ENCODE results near the gene HIF1AN.
"Not testable (repeated sequence)": the region's sequence is repeated elsewhere in the genome, so short reads cannot be mapped to it uniquely, and the experiment has no call there.

HIF1AN gene

DNA sequence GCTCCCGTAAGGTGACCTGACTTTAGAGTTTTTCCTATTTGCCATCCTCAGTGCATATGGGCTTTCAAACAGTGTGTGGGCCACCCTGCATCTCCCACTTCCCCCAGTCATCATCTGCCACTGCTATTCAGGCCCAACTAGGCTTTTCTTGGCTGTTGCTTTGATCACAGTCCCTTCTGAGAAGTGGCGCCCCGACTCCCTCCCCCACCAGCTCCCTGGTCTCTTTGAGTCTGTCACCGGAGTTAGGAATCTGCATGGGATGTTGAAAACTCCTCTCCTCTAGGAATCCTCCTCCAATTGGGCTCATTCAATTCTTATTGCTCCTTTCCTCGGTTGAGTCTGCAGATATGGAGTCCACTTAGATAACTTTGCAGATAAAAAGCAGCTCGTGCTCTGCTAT is 32.1 kb downstream of the HIF1AN start:
- DNase-seq, result no peak

DNA sequence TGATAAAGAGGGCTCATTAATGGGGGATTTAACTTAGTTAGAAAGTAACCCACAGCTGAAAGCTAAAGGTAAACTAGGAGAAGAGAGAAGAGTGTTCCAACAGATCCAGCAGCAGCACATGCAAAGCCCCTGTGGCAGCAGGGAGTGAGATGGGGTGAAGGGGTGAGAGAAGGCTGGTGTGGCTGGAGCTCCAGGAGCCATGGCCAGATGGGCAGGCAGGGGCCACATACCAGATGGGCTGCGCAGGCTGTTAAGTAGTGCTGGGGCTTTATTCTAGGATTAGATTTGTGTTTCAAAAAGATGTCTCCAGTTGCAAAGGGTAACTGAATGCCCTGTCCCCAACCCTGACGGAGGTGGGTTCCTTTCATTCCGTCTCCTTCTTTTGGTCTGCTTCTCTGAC is 33.2 kb downstream of the HIF1AN start:
- no peak for DNase-seq

DNA sequence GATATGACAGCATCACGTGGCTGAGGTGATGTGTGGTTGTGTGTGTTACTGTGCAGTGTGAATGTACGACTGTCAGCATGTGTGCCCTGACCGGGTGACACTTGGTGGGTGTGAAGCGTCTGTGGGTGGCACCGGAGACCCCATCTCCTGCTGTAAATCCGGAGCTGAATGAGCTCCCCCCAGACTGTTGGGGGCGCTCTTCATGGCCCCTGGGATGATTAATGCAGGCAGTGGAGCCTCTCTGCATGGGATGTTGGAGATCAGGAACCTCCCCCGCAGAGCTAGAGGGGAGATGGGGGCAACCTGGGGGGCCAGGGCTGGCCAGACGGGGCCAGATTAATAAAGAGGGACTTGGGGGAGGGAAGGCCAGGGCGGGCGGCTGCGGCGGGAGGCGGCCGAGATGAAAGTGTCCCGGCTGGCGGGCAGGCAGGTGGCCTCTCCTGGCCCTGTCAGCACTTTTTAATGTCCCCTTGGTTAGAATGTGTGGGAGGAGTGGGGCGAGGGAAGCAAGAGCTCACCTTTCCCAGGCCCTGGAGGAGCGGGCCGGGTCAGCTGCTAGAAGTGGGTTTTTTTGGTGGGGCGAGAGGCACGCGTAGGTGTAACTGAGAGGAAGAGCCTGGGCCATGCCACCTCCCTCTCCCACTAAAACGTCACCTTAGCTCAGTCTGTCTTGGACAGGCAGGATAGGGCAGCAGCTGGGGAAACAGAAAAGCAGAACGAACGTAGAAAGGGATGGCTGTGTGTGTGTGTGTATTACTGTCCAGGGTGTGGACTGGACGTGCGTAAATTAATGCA is 34.1 kb downstream of the HIF1AN start:
- DNase-seq, result no peak

DNA sequence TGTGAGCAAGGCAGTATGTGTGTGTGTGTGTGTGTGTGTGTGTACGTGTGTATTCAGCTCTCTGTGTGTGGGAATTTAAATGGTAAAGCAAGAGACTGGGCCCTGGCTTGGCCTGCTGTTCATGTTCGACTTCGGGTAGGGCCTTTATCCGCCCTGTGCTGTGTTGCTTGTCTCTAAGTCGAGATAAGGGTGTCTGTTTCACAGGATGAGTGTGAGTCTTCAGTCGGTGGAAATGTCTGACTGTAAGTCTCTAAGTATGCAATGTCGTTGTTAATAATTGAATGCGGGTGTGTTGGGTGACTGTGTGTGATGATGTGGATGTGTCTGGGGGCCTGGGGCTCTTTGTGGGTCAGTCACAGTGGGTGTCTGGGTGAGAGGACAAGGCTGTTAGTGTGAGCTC is 34.8 kb downstream of the HIF1AN start:
- no peak for DNase-seq

DNA sequence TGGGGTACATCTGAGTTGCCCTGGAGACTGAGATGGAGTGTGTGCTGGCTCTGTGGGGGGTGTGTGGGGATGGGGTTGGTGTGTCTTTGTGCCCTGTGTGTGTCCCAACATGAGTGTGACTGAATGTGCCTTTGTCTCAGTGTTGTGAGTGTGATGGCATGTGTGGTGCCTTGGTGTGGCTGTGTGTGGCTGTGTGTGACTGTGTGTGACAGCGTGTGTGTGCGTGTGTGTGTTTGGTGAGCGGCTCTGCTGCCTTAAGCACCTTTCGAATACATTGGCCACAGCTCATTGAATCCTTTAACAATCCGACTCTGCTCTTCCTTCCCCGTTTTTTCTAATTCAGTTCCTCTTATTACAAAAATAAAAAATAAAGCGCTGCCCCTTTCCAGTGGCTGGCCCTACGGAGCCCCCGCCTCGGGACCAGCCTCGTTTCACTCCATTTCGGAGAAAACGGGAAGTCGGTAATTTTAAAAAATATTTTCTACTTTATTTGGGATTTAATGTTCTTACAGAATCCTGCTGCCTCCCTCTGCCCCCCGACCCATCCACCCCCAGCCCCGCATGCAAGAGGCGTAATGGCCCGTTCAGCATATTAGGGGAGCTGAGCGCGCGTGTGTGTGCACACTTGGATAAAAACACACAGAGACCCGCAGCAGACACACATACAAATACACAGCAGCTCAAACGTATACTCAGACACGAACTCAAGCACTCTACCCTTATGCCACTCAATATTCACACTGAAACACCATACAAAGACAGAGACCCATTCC is 35.5 kb downstream of the HIF1AN start:
- DNase-seq, result no peak

DNA sequence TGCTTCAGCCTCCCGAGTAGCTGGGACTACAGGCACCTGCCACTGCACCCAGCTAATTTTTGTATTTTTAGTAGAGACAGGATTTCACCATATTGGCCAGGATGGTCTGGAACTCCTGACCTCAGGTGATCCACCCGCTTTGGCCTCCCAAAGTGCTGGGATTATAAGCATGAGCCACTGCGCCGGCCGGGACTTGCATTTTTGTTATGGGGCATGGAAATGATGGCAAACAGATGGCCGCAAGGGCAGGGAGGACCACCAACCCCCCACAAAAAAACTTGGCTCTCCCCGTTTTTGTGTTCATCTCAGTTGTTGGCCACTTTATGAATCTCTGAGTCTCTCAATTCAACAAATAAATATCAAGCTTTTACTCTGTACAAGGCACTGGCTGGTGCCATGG is 39.4 kb downstream of the HIF1AN start:
- DNase-seq, result not testable (repeated sequence)

DNA sequence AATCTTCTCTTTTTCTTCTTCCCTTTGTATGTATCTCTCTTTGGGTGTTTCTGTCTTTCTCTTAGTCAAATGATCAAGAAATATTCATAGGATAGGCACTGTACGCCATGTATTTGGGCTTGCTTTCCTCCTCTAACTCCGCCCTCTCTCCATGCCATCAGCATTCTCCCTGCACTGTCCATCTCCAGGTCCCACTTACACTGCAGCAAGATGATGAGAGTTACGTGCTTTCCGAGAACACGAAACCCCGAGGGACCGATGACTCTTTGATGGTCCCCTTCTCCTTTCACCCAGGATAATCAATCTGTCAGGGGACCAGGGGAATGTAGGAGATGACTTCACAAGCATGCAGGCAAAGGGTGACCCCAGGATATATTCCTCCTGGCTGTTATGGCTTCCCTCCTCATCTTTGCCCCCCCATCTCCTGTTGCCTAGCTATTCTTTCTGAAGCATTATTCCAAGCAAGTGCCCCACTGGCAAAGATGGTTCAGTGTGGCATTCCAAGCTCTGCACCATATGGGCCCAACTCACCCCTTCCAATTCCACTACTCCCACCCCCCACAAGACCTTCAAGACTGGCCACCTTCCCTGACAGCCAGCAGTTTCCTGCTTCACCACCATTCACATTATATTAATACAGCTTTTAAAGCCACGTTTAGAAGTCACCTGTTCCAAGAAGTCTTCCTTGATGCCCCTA is 40.0 kb downstream of the HIF1AN start:
- DNase-seq, result no peak

DNA sequence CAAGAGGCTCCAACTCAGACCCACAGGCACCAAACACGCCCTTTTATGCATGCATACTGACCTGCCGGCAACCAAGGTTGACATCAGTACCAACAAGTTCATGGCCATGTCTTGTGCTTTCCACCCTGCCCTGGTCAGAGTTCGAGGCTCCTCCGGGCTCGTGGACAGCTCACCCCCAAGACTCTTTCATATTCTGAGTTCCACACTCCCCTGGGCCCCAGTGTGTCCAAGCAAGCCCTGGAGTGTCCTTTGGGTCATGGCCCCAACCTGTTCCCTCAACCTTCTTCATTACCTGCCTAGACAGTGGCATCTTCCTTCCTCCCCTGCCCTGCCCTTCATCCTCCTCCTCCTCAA is 40.5 kb downstream of the HIF1AN start:
- DNase-seq, result no peak

DNA sequence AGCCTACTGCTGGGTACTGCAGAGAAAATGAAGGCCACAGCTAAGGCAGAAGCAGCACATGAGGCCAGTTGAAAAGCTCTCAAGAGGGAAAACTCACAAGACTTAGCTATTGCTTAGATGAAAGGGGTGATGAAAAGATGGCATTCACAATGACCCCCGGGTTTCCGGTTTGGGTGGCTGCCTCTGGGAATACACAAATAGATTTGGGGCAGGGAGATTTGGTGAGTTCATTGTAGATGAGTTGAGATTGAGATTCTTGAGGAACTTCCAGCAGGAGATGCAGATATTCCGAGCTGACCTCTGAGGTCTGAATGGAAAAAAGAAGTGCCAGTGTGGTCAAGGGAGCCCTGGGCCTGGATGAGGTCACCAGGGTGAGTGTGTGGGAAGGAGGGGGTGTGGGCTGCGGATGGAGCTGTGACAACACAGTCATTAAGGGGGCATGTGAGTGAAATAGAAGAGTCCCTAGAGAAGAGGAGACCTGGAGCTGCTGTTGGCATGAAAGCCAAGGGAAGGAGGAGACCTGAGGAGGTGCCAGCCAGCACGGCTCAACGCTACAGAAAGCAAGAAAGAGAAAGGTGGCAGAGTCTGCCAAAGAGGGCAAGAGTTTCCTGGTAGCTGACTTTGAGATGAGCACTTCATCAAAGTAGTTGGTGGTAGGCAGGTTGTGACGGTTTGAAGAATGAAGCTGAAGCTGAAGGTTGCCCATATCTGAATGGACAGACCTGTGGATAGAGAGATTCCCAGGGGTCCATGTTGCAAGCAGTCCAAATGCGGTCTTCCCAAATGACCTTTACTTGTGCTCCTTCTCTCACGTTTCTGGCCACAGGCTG is 43.7 kb downstream of the HIF1AN start:
- DNase-seq, result no peak

DNA sequence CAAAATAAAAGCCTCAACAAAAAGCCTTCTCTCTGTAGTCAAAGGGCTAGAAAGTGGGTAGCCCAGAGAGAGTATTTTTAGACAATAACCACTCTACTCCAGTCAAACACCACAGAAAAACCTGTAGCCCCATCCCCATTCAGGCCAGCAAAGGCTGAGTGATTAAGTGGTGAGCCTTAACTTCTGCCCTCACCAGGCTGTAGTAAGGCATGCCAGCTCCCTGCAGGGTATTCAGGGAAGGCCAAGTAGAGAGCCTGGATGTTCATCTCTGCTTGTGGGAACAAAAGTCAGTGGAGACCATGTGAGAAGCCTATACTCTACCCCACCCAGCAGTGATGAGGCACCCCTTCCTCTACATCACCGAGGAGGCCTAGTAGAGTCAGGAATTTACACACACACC is 51.2 kb downstream of the HIF1AN start:
- no peak for DNase-seq

DNA sequence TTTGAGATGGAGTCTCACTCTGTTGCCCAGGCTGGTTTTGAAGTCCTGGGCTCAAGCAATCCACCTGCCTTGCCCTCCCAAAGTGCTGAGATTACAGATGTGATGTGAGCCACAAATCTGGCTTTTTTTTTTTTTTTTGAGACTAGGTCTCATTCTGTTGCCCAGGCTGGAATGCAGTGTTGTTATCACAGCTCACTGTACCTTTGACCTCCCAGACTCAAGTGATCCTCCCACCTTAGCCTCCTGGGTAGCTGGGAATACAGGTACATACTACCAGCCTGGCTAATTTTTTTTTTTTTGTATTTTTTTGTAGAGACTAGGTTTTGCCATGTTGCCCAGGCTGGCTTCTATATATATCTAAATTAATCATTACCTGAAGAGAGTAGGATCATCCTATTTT is 62.4 kb downstream of the HIF1AN start:
- no peak for DNase-seq

DNA sequence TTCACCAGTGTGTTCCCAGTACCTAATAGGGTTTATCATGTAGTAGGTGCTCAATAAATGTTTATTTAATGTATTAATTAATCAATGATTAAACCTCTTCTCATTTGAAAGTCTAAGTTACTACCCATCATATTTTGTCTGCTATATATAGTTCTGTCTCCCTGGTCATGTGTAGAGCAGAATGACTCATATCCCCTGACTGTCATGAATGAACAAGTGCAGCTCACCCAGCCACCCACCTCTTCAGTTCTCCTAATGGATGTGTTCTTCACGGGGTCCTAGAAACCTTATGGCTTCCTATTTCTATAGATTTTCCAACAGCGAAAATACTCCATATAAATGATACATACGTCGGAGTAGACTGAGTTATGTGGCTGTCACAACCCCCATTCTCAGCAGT is 64.5 kb downstream of the HIF1AN start:
- DNase-seq, result no peak

DNA sequence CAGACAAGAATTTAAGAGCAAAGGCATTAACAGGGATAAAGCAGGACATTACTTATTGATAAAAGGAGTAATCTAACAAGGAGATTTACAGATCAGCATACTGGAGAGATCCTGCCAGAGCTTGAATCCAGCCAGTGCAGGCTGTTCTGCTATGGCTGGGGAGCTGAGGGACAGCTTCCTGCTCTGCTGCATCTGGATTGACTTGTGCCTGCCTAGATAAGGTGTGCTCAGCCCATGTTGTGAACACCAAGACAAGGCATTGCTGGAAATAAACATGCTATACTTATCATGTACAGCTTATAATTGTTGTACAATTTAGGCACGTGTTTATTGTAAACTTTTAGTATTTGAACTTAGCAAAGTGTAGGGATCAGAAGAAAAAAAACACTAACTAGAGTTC is 71.7 kb downstream of the HIF1AN start:
- no peak for DNase-seq

Measured in NCI-H510A (cell line).